ENCODE data around the gene THSD4. TPM values are rescaled to one million over a fixed set of nuclear protein-coding genes. Genes with fewer than 3 reads are reported as not detected.
A peak's percentile ranks its signal among the peaks of the same experiment; 100 is the strongest.

Gene THSD4
- total and polyA plus RNA-seq, 2 of the 4 experiments (the other 2 are of a cell fraction), result 25.5 to 31.1 TPM

GRCh38 chr15:71155534-71155933 lies 40.3 kb downstream of the THSD4 start:
- no peak for DNase-seq
- no peak overlapping the region for H2BK120ac ChIP-seq (ENCODE audit: low read depth, low read length)
- no peak overlapping the region for H4K5ac ChIP-seq (ENCODE audit: low read depth, low read length)
- no peak overlapping the region for H3K56ac ChIP-seq (ENCODE audit: extremely low read depth, insufficient read depth, low read length)
- no peak overlapping the region for H3K4me3 ChIP-seq (ENCODE audit: insufficient read depth, low read depth, low read length)
- intact Hi-C loops (cut with micrococcal nuclease) (no loop called here), dilution Hi-C loops (cut with HindIII; ENCODE audit: low sequenced_read_pairs, unreplicated experiment) (no loop called here), in situ Hi-C loops (cut with MboI; ENCODE audit: low sequenced_read_pairs) (no loop called here)
- no peak overlapping the region for H3K14ac ChIP-seq (replicated peaks; ENCODE audit: low read depth, low read length)
- H3K9me3 ChIP-seq (ENCODE audit: control insufficient read depth, insufficient read depth, low read length), result no peaks in the 10 kb centered on the region
- no peak overlapping the region for H2BK15ac ChIP-seq (ENCODE audit: low read depth, low read length)
- peaks cover 14% of the 10 kb centered on the region for H3K4me1 ChIP-seq (ENCODE audit: control insufficient read depth, insufficient read depth, low read length)
- H2BK5ac ChIP-seq (ENCODE audit: low read depth, low read length, poor library complexity, severe bottlenecking), result no peak overlapping the region
- H3K4ac ChIP-seq (ENCODE audit: low read depth, low read length), result no peak overlapping the region
- TF ChIP-seq RCOR1 (IDR thresholded peaks at IDR 0.05; ENCODE audit: insufficient replicate concordance, low read length) (no peak), MAZ (IDR thresholded peaks at IDR 0.05; ENCODE audit: borderline replicate concordance, low read depth, low read length) (no peak), CTCF (conservative IDR thresholded peaks at IDR 0.05; ENCODE audit: low read depth, low read length) (no peak), MXI1 (IDR thresholded peaks at IDR 0.05; ENCODE audit: borderline replicate concordance, low read depth, low read length) (no peak), CEBPB (IDR thresholded peaks at IDR 0.05; ENCODE audit: low read depth, low read length) (no peak), SMC3 (IDR thresholded peaks at IDR 0.05; ENCODE audit: low read depth, low read length) (no peak), USF2 (IDR thresholded peaks at IDR 0.05; ENCODE audit: low read depth, low read length) (no peak), NFE2L2 (IDR thresholded peaks at IDR 0.05; ENCODE audit: low read depth, low read length) (no peak)
- WGBS, 2 experiments (ENCODE audit: extremely low coverage in 2 of 2, insufficient read length in 1 of 2), result no CpG with 5 or more reads among the region's 2 CpGs
- BruUV-seq (replicated peaks), result no TSS peak
- no peak overlapping the region for H3K9ac ChIP-seq (ENCODE audit: low read depth, low read length)
- no peak overlapping the region for H3K4me2 ChIP-seq (ENCODE audit: low read depth, low read length)
- no peak overlapping the region for H2AK5ac ChIP-seq (ENCODE audit: low read depth, low read length)
- no peak overlapping the region for H3K23ac ChIP-seq (ENCODE audit: low read depth, low read length)
- no peak for ATAC-seq (ENCODE audit: low read depth)
- no peaks in the 10 kb centered on the region for H3K27me3 ChIP-seq (ENCODE audit: control insufficient read depth, insufficient read depth, low read length)
- peaks cover 2 to 35% of the 10 kb centered on the region in 2 experiments; a peak in 2 of 4 replicates for H3K79me1 ChIP-seq (ENCODE audit: low read depth in 1 of 2, low read length in 2 of 2)
- no peak overlapping the region for H3K27ac ChIP-seq (ENCODE audit: insufficient read depth, low read length)
- no peak overlapping the region for H4K8ac ChIP-seq (ENCODE audit: low read depth in 2 of 2, low read length in 2 of 2)
- H4K91ac ChIP-seq (ENCODE audit: insufficient read depth, low read depth, low read length), result no peak overlapping the region
- H3K9me1 ChIP-seq (ENCODE audit: insufficient read depth, low read length), result peaks cover 17% of the 10 kb centered on the region
- H2AK9ac ChIP-seq (replicated peaks; ENCODE audit: low read depth, low read length, poor library complexity), result peak overlapping the region; percentile 51
- no peak overlapping the region for H2BK20ac ChIP-seq (ENCODE audit: low read depth, low read length)
- H2AFZ ChIP-seq (replicated peaks; ENCODE audit: low read length, poor library complexity), result no peak overlapping the region
- no peak overlapping the region for H3K18ac ChIP-seq (ENCODE audit: low read depth, low read length)
- H3K36me3 ChIP-seq (ENCODE audit: control insufficient read depth, insufficient read depth, low read length), result peaks cover 23% of the 10 kb centered on the region
- H4K20me1 ChIP-seq (ENCODE audit: insufficient read depth, low read length), result peaks cover 10% of the 10 kb centered on the region; the same call in 1 of the 2 replicates
- ChIA-PET CTCF (no interaction called here), POLR2A (ENCODE audit: unreplicated experiment) (no interaction called here)

Data from IMR-90 (cell line).